GM12801 (cell line): ENCODE measurements around the gene ZBTB7C.

ENCODE experiments used
- CTCF ChIP-seq: IDR thresholded peaks from one replicate; pipeline ENCODE4 v1.5.1; 2011; ENCODE audit warnings: control low read depth; ENCODE audit not compliant: insufficient read length; ENCODE audit errors: extremely low read depth

ZBTB7C gene

GRCh38 chr18:48215876-48216638, 193.1 kb downstream of the ZBTB7C start:
- no peak for TF ChIP-seq CTCF

- TF ChIP-seq CTCF, result no peak
These were observed 195.4 kb downstream of the ZBTB7C start for GRCh38 chr18:48213791-48214190.

- no peak for TF ChIP-seq CTCF
These were observed 200.6 kb downstream of the ZBTB7C start for GRCh38 chr18:48208432-48209140.

GRCh38 chr18:48207733-48208132, 201.4 kb downstream of the ZBTB7C start:
- no peak for TF ChIP-seq CTCF

GRCh38 chr18:48206887-48207286, 202.3 kb downstream of the ZBTB7C start:
- TF ChIP-seq CTCF, result no peak

- TF ChIP-seq CTCF, result no peak
These were observed 205.1 kb downstream of the ZBTB7C start for GRCh38 chr18:48203961-48204666.

- TF ChIP-seq CTCF, result no peak
These were observed 205.8 kb downstream of the ZBTB7C start for GRCh38 chr18:48203288-48203945.
